Esophagus squamous epithelium (tissue), 4 donors: Measurements from ENCODE around the gene COL20A1.

Experiments used
- CTCF ChIP-seq, 6 experiments: fragments of 450-650 bp in 4 of 6; fragments of 200-600 bp in 2 of 6; sonication (generic) in 2 of 6; IDR thresholded peaks; one replicate each; pipeline ENCODE4 v1.5.1; 2016 to 2019; ENCODE audit warnings: antibody characterized with exemption in 6 of 6, mild to moderate bottlenecking in 4 of 6, moderate library complexity in 4 of 6
- POLR2A ChIP-seq, 4 donors: fragments of 450-650 bp; IDR thresholded peaks; one replicate each; pipeline ENCODE4 v1.6.1; 2017; ENCODE audit warnings: antibody characterized with exemption in 4 of 4, mild to moderate bottlenecking in 4 of 4, moderate library complexity in 3 of 4

DNA sequence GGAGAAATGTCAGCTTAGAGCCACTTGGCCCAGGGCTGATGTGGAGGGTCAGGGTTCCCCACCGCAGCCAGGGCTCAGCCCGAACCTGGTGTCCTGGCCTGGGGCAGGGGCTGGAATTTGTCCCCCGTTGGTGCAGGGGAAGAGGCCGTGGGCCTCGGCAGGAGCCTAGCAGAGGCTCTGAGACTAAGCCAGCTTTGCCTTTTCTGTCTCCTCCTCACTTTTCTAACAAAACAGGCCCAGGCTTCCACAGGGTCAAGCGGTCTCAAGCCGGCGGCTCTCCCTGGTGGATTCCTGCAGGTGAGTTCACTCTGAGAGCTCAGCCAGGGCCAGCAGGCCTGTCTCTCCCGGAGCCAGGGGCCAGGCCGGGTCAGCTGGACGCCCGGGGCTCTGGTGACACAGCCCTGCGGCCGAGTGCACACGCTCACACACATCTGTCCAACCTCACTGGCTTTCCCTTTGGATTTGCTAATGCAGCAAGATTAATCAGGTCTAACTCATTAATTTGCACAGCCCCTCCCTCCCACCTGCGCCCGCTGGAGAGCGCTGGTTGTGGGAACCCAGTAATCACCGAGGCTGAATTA is 71.1 kb downstream of the COL20A1 start:
- TF ChIP-seq CTCF (IDR thresholded peaks at IDR 0.05) (no peak), POLR2A (IDR thresholded peaks at IDR 0.05) (no peak)
